ENCODE results near the gene AUTS2.

AUTS2 gene

DNA sequence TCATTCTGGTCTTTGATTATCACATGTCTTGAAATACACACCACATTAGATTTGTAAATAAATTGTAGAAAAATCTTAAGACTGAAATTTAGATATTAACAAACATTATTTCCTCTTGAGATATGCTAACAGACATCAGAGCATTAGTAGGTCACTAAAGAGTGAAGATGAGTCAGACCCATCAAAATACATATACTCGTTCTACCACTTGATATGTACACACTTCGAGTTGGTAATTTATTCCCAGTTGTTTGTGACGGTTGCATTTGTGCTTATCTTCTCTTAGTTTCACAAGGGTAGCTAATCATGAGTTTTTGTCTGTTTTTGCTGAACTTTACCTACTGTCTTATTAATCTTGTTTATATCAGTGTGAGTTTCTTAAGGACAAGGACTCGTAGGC lies 383.4 kb downstream of the AUTS2 start:
- H3K4me3 ChIP-seq (ENCODE audit: low read depth, low read length): no peak overlapping the region
- TF ChIP-seq CTCF (IDR thresholded peaks at IDR 0.05; ENCODE audit: control insufficient read depth, extremely low read depth, insufficient read depth): no peak
- DNase-seq (ENCODE audit: low read depth): no peak

DNA sequence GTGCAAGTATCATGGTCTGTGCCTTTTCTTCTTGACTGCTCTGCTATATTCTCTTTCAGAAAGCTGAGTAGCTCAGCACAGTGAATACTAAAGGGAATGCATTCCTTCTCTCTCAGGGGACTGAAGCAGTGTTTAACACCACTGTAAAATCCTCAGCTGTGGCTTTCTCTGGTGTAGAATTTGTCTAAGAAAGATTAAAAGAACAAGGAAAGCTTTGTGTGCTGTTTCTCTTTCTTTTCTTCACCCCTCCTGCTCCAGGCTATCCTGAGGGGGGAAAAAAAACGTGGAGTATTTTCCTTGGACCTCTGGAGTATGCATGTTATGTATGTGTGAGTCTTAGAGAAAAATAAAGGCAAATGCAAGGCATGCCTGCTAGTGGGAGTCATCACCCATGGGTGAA lies 383.9 kb downstream of the AUTS2 start:
- TF ChIP-seq CTCF (IDR thresholded peaks at IDR 0.05; ENCODE audit: control insufficient read depth, extremely low read depth, insufficient read depth): no peak
- DNase-seq (ENCODE audit: low read depth): no peak
- H3K4me3 ChIP-seq (ENCODE audit: low read depth, low read length): no peak overlapping the region

GRCh38 chr7:69989551-69989950 lies 391.3 kb downstream of the AUTS2 start:
- TF ChIP-seq CTCF (IDR thresholded peaks at IDR 0.05; ENCODE audit: control insufficient read depth, extremely low read depth, insufficient read depth): no peak
- no peak for DNase-seq (ENCODE audit: low read depth)

GRCh38 chr7:69992938-69993337 lies 394.7 kb downstream of the AUTS2 start:
- no peak for DNase-seq (ENCODE audit: low read depth)
- no peak for TF ChIP-seq CTCF (IDR thresholded peaks at IDR 0.05; ENCODE audit: control insufficient read depth, extremely low read depth, insufficient read depth)
- H3K4me3 ChIP-seq (ENCODE audit: low read depth, low read length): no peak overlapping the region

More at GRCh38 chr7:69989551-69989950, 391.3 kb downstream of the AUTS2 start:
- no peak overlapping the region for H3K4me3 ChIP-seq (ENCODE audit: low read depth, low read length)

DNA sequence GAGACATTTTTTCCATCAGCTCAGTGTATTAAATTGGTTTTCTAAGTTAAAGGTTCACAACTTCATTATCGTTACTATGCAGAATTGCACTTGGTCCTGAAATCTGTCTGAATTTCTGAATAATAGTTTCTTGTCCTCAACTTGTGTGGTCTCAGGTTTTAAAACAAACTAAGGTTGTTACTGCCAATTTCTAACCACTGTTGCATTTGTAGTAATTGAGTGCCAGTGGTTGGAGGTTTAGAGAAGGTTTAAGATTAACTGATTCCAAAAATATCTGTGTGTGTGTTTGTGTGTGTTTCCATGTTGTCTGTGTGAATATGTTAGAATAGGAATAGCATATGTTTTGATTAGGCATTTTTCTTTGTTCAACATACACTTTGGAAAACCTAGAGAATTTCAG lies 395.9 kb downstream of the AUTS2 start:
- no peak for TF ChIP-seq CTCF (IDR thresholded peaks at IDR 0.05; ENCODE audit: control insufficient read depth, extremely low read depth, insufficient read depth)
- no peak for DNase-seq (ENCODE audit: low read depth)
- H3K4me3 ChIP-seq (ENCODE audit: low read depth, low read length): no peak overlapping the region

DNA sequence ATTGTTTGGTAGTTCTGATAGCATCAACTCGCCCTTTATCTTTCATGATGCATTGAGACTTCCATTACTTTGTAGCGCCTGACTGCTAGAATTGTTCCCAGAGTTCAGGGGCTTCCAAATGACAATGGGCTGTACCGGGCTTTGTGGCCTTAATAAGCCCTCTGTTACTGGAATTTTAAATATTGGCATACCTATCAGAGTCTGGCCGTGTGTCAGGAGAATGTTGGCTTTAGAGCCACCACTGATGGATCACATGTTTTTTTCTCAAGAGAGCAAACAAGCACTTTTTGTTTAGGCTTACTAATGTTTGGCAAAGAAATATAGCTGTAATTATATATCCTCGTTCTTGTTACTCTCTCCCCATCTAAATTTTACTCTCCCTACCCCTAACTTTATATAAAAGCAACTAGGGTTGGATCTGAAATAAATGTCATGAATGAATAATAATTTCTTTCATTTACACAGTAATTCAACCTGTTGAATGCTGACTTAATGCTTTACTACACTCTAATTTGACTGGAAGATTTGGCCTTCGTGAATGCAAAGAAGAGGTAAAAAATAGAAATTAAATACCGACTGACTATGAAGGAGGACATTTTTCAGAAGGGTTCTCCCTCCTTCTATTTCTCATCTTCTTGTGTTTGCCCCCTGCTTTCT lies 396.7 kb downstream of the AUTS2 start:
- DNase-seq (ENCODE audit: low read depth): peak; percentile 46
- TF ChIP-seq CTCF (IDR thresholded peaks at IDR 0.05; ENCODE audit: control insufficient read depth, extremely low read depth, insufficient read depth): no peak
- no peak overlapping the region for H3K4me3 ChIP-seq (ENCODE audit: low read depth, low read length)

- no peak for DNase-seq (ENCODE audit: low read depth)
- no peak for TF ChIP-seq CTCF (IDR thresholded peaks at IDR 0.05; ENCODE audit: control insufficient read depth, extremely low read depth, insufficient read depth)
- no peak overlapping the region for H3K4me3 ChIP-seq (ENCODE audit: low read depth, low read length)
Measured at GRCh38 chr7:69996121-69996520, 397.8 kb downstream of the AUTS2 start.

All from LNCaP clone FGC (cell line).